A549 (cell line): ENCODE data around the gene ADGRA3.

Experiments
- CTCF ChIP-seq: fragments of >200 bp; sonication (Bioruptor Twin); formaldehyde crosslinking; IDR thresholded peaks from 3 replicates; pipeline ENCODE4 v1.5.1; 2016
- EP300 ChIP-seq, 2 experiments: fragments of >200 bp; sonication (Bioruptor Twin); formaldehyde crosslinking; IDR thresholded peaks; 2 replicates in 1 of 2; 3 replicates in 1 of 2; pipeline ENCODE4 v1.6.1; 2016 to 2017
- ZFP36 ChIP-seq: fragments of 450-650 bp; IDR thresholded peaks from 2 replicates; pipeline ENCODE4 v1.6.1; 2014; ENCODE audit warnings: borderline replicate concordance; ENCODE audit not compliant: partially characterized antibody

- TF ChIP-seq EP300 (IDR thresholded peaks at IDR 0.05) = no peak
- no peak for TF ChIP-seq CTCF
- TF ChIP-seq ZFP36 = no peak
Observed at GRCh38 chr4:22343606-22344005, 172.3 kb downstream of the ADGRA3 start.
